HEK293 (cell line): ENCODE results near the gene MIEF2.

ENCODE experiments used
- CTCF ChIP-seq: fragments of 450-650 bp; formaldehyde crosslinking; IDR thresholded peaks from 2 replicates; pipeline ENCODE4 v1.5.1; 2016; ENCODE audit warnings: missing biosample characterization, missing genetic modification characterization
- MYNN ChIP-seq: fragments of 450-650 bp; formaldehyde crosslinking; IDR thresholded peaks from 2 replicates; pipeline ENCODE4 v1.5.1; 2016; ENCODE audit warnings: missing biosample characterization, missing genetic modification characterization, borderline replicate concordance
- YY1 ChIP-seq: fragments of 450-650 bp; formaldehyde crosslinking; IDR thresholded peaks from 2 replicates; pipeline ENCODE4 v1.5.1; 2018; ENCODE audit warnings: missing biosample characterization, missing genetic modification characterization
- ZNF2 ChIP-seq: fragments of 450-650 bp; formaldehyde crosslinking; IDR thresholded peaks from 2 replicates; pipeline ENCODE4 v1.5.1; 2016; ENCODE audit warnings: missing biosample characterization, missing genetic modification characterization
- ZNF791 ChIP-seq: fragments of 450-650 bp; formaldehyde crosslinking; IDR thresholded peaks from 2 replicates; pipeline ENCODE4 v1.5.1; 2016; ENCODE audit warnings: missing biosample characterization, missing genetic modification characterization

- TF ChIP-seq MYNN (tag by site-specific recombination) (no peak), YY1 (tag by site-specific recombination) (no peak), CTCF (tag by site-specific recombination) (no peak), ZNF2 (tag by site-specific recombination) (no peak), ZNF791 (tag by site-specific recombination) (no peak)
These were observed 15.3 kb upstream of the MIEF2 start for GRCh38 chr17:18245038-18245776.
